AG10803 (cell line): ENCODE data around the gene SLC22A7.
"Not testable (repeated sequence)": the region's sequence is repeated elsewhere in the genome, so short reads cannot be mapped to it uniquely, and the experiment has no call there.

ENCODE experiments used
- DNase-seq: peaks from one replicate; pipeline ENCODE4 v3.0.0; 2010; ENCODE audit warnings: low read depth
- H3K4me3 ChIP-seq: 2 replicates; pipeline ENCODE4 v1.5.1; 2011; ENCODE audit warnings: mild to moderate bottlenecking, low read length, control low read depth
- CTCF ChIP-seq: conservative IDR thresholded peaks from 2 replicates; pipeline ENCODE4 v1.5.1; 2011; ENCODE audit warnings: mild to moderate bottlenecking, low read length, control low read depth, inconsistent platforms

Gene SLC22A7

GRCh38 chr6:43295456-43295855 lies 2.6 kb upstream of the SLC22A7 start:
- H3K4me3 ChIP-seq: no peak overlapping the region
- DNase-seq: no peak

GRCh38 chr6:43296780-43297497 lies 1.1 kb upstream of the SLC22A7 start:
- TF ChIP-seq CTCF: no peak
- no peak overlapping the region for H3K4me3 ChIP-seq
- DNase-seq: no peak

More at GRCh38 chr6:43295456-43295855, 2.6 kb upstream of the SLC22A7 start:
- no peak for TF ChIP-seq CTCF

GRCh38 chr6:43298565-43299337 lies 691 bp downstream of the SLC22A7 start:
- no peak for DNase-seq
- TF ChIP-seq CTCF: no peak

GRCh38 chr6:43299338-43300293 lies 1.6 kb downstream of the SLC22A7 start:
- no peak overlapping the region for H3K4me3 ChIP-seq
- no peak for TF ChIP-seq CTCF
- no peak for DNase-seq

More at GRCh38 chr6:43298565-43299337, 691 bp downstream of the SLC22A7 start:
- H3K4me3 ChIP-seq: no peak overlapping the region

GRCh38 chr6:43301081-43301870 lies 3.2 kb downstream of the SLC22A7 start:
- no peak for TF ChIP-seq CTCF
- DNase-seq: no peak
- no peak overlapping the region for H3K4me3 ChIP-seq

- TF ChIP-seq CTCF: no peak
- no peak for DNase-seq
Measured at GRCh38 chr6:43302126-43302525, 4.1 kb downstream of the SLC22A7 start.

GRCh38 chr6:43303006-43303405 lies 4.9 kb downstream of the SLC22A7 start:
- not testable (repeated sequence) for DNase-seq, H3K4me3 ChIP-seq

More at GRCh38 chr6:43302126-43302525, 4.1 kb downstream of the SLC22A7 start:
- no peak overlapping the region for H3K4me3 ChIP-seq
